SK-N-SH treated with all-trans-retinoic acid at 6 μM for 48 hours (cell line): ENCODE data around the gene TMC3.

Source experiments
- ATAC-seq: fragments of 200-7000 bp; cut with Tn5 transposase; 3 replicates; pipeline ENCODE4 v1.9.1; 2020; ENCODE audit warnings: mild to moderate bottlenecking, moderate library complexity
- ARNTL ChIP-seq: fragments of 450-650 bp; formaldehyde crosslinking; IDR thresholded peaks from 2 replicates; pipeline ENCODE4 v1.5.0; 2020; ENCODE audit warnings: low read depth, mild to moderate bottlenecking, moderate library complexity, borderline replicate concordance
- BACH2 ChIP-seq: fragments of 250-450 bp; sonication (Bioruptor Pico); IDR thresholded peaks from 2 replicates; pipeline ENCODE4 v1.9.0; 2021; ENCODE audit warnings: mild to moderate bottlenecking, borderline replicate concordance
- CSDC2 ChIP-seq: fragments of 250-450 bp; sonication (Bioruptor Pico); IDR thresholded peaks from 2 replicates; pipeline ENCODE4 v1.5.0; 2020; ENCODE audit warnings: mild to moderate bottlenecking, moderate library complexity
- CSRNP3 ChIP-seq: fragments of 250-450 bp; sonication (Bioruptor Pico); IDR thresholded peaks from 2 replicates; pipeline ENCODE4 v1.5.1; 2021; ENCODE audit warnings: mild to moderate bottlenecking, moderate library complexity
- ESRRG ChIP-seq: fragments of 250-450 bp; sonication (Bioruptor Pico); IDR thresholded peaks from 2 replicates; pipeline ENCODE4 v1.6.1; 2021; ENCODE audit warnings: mild to moderate bottlenecking
- GLIS3 ChIP-seq: fragments of 250-450 bp; sonication (Bioruptor Pico); IDR thresholded peaks from 2 replicates; pipeline ENCODE4 v1.5.0; 2020; ENCODE audit warnings: mild to moderate bottlenecking, moderate library complexity
- ISL1 ChIP-seq: fragments of 250-450 bp; sonication (Bioruptor Pico); IDR thresholded peaks from 2 replicates; pipeline ENCODE4 v2.1.2; 2022; ENCODE audit warnings: mild to moderate bottlenecking, moderate library complexity
- PATZ1 ChIP-seq: fragments of 250-450 bp; sonication (Bioruptor Pico); IDR thresholded peaks from 2 replicates; pipeline ENCODE4 v1.8.0; 2020; ENCODE audit warnings: mild to moderate bottlenecking, moderate library complexity, borderline replicate concordance
- PPARA ChIP-seq: fragments of 250-450 bp; sonication (Bioruptor Pico); IDR thresholded peaks from 2 replicates; pipeline ENCODE4 v1.5.0; 2020; ENCODE audit warnings: mild to moderate bottlenecking, borderline replicate concordance
- RARB ChIP-seq: fragments of 250-450 bp; sonication (Bioruptor Pico); IDR thresholded peaks from 2 replicates; pipeline ENCODE4 v1.8.0; 2021; ENCODE audit warnings: mild to moderate bottlenecking, moderate library complexity
- TCF4 ChIP-seq: fragments of 250-450 bp; sonication (Bioruptor Pico); IDR thresholded peaks from 2 replicates; pipeline ENCODE4 v1.8.0; 2021; ENCODE audit warnings: mild to moderate bottlenecking, moderate library complexity, borderline replicate concordance
- TOX ChIP-seq: fragments of 250-450 bp; sonication (Bioruptor Pico); IDR thresholded peaks from 2 replicates; pipeline ENCODE4 v1.8.0; 2021; ENCODE audit warnings: mild to moderate bottlenecking, moderate library complexity, borderline replicate concordance
- ZC3H10 ChIP-seq: fragments of 250-450 bp; sonication (Bioruptor Pico); IDR thresholded peaks from 2 replicates; pipeline ENCODE4 v1.5.1; 2021; ENCODE audit warnings: mild to moderate bottlenecking, moderate library complexity
- ZFP3 ChIP-seq: fragments of 250-450 bp; sonication (Bioruptor Pico); IDR thresholded peaks from 2 replicates; pipeline ENCODE4 v1.5.0; 2020; ENCODE audit warnings: mild to moderate bottlenecking, moderate library complexity
- ZFP30 ChIP-seq: fragments of 450-650 bp; formaldehyde crosslinking; IDR thresholded peaks from 2 replicates; pipeline ENCODE4 v1.5.0; 2022; ENCODE audit warnings: mild to moderate bottlenecking, moderate library complexity
- ZNF565 ChIP-seq: fragments of 450-650 bp; formaldehyde crosslinking; conservative IDR thresholded peaks from 2 replicates; pipeline ENCODE4 v1.5.0; 2020; ENCODE audit warnings: low read depth, mild to moderate bottlenecking, moderate library complexity
- ZNF70 ChIP-seq: fragments of 450-650 bp; formaldehyde crosslinking; IDR thresholded peaks from 2 replicates; pipeline ENCODE4 v1.5.0; 2020; ENCODE audit warnings: mild to moderate bottlenecking, moderate library complexity
- ZNF8 ChIP-seq: fragments of 450-650 bp; formaldehyde crosslinking; IDR thresholded peaks from 2 replicates; pipeline ENCODE4 v1.5.0; 2020; ENCODE audit warnings: mild to moderate bottlenecking, moderate library complexity
- TF ChIP-seq, protein P1 (sequence below): fragments of 250-450 bp; sonication (Bioruptor Pico); IDR thresholded peaks from 2 replicates; pipeline ENCODE4 v1.5.0; 2020; ENCODE audit warnings: mild to moderate bottlenecking, moderate library complexity
- TF ChIP-seq, protein P2 (sequence below): fragments of 250-450 bp; sonication (Bioruptor Pico); IDR thresholded peaks from 2 replicates; pipeline ENCODE4 v1.5.1; 2020; ENCODE audit warnings: low read depth, mild to moderate bottlenecking, moderate library complexity
- TF ChIP-seq, protein P3 (sequence below): fragments of 250-450 bp; sonication (Bioruptor Pico); IDR thresholded peaks from 2 replicates; pipeline ENCODE4 v1.8.0; 2021; ENCODE audit warnings: low read depth, mild to moderate bottlenecking, moderate library complexity, borderline replicate concordance

Gene TMC3

GRCh38 chr15:81391657-81392056 is 17.6 kb upstream of the TMC3 start:
- no peak for ATAC-seq
- no peak for TF ChIP-seq TOX (CRISPR knock-in tag)
- no peak for TF ChIP-seq ESRRG (CRISPR knock-in tag)
- TF ChIP-seq TCF4: no peak
- TF ChIP-seq CSDC2 (CRISPR knock-in tag): no peak
- no peak for TF ChIP-seq PPARA
- TF ChIP-seq ZFP30 (CRISPR knock-in tag): no peak
- TF ChIP-seq PATZ1 (CRISPR knock-in tag): no peak
- TF ChIP-seq ARNTL: no peak
- TF ChIP-seq ZNF70 (CRISPR knock-in tag): no peak
- no peak for TF ChIP-seq RARB (CRISPR knock-in tag)
- no peak for TF ChIP-seq ISL1 (CRISPR knock-in tag)
- TF ChIP-seq GLIS3 (CRISPR knock-in tag): no peak
- TF ChIP-seq, protein P1, sequence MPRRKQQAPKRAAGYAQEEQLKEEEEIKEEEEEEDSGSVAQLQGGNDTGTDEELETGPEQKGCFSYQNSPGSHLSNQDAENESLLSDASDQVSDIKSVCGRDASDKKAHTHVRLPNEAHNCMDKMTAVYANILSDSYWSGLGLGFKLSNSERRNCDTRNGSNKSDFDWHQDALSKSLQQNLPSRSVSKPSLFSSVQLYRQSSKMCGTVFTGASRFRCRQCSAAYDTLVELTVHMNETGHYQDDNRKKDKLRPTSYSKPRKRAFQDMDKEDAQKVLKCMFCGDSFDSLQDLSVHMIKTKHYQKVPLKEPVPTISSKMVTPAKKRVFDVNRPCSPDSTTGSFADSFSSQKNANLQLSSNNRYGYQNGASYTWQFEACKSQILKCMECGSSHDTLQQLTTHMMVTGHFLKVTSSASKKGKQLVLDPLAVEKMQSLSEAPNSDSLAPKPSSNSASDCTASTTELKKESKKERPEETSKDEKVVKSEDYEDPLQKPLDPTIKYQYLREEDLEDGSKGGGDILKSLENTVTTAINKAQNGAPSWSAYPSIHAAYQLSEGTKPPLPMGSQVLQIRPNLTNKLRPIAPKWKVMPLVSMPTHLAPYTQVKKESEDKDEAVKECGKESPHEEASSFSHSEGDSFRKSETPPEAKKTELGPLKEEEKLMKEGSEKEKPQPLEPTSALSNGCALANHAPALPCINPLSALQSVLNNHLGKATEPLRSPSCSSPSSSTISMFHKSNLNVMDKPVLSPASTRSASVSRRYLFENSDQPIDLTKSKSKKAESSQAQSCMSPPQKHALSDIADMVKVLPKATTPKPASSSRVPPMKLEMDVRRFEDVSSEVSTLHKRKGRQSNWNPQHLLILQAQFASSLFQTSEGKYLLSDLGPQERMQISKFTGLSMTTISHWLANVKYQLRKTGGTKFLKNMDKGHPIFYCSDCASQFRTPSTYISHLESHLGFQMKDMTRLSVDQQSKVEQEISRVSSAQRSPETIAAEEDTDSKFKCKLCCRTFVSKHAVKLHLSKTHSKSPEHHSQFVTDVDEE: no peak
- TF ChIP-seq, protein P2, sequence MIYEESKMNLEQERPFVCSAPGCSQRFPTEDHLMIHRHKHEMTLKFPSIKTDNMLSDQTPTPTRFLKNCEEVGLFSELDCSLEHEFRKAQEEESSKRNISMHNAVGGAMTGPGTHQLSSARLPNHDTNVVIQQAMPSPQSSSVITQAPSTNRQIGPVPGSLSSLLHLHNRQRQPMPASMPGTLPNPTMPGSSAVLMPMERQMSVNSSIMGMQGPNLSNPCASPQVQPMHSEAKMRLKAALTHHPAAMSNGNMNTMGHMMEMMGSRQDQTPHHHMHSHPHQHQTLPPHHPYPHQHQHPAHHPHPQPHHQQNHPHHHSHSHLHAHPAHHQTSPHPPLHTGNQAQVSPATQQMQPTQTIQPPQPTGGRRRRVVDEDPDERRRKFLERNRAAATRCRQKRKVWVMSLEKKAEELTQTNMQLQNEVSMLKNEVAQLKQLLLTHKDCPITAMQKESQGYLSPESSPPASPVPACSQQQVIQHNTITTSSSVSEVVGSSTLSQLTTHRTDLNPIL (CRISPR knock-in tag): no peak
- TF ChIP-seq ZNF565: no peak
- no peak for TF ChIP-seq ZC3H10 (CRISPR knock-in tag)
- TF ChIP-seq BACH2 (CRISPR knock-in tag): no peak
- no peak for TF ChIP-seq ZFP3 (CRISPR knock-in tag)
- no peak for TF ChIP-seq CSRNP3

DNA sequence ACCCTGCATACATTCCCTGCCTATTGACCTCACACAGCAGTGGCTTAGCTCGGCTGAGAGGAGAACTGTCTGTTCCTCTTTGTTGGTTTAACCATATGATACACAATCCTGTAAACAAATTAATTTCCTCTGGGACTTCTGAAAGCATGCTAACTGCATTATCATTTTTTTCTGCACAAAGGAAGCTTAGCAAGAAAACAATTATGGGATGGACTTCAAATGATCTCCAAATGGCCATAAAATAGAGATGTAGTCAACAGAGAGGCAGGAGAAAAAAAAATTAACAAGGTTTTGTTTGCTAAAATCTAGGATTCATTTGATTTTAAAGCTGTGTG is 14.4 kb upstream of the TMC3 start:
- TF ChIP-seq CSDC2 (CRISPR knock-in tag): no peak
- TF ChIP-seq TOX (CRISPR knock-in tag): no peak
- TF ChIP-seq PATZ1 (CRISPR knock-in tag): no peak
- TF ChIP-seq, protein P3, sequence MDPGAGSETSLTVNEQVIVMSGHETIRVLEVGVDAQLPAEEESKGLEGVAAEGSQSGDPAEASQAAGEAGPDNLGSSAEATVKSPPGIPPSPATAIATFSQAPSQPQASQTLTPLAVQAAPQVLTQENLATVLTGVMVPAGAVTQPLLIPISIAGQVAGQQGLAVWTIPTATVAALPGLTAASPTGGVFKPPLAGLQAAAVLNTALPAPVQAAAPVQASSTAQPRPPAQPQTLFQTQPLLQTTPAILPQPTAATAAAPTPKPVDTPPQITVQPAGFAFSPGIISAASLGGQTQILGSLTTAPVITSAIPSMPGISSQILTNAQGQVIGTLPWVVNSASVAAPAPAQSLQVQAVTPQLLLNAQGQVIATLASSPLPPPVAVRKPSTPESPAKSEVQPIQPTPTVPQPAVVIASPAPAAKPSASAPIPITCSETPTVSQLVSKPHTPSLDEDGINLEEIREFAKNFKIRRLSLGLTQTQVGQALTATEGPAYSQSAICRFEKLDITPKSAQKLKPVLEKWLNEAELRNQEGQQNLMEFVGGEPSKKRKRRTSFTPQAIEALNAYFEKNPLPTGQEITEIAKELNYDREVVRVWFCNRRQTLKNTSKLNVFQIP (CRISPR knock-in tag): no peak
- no peak for TF ChIP-seq PPARA
- no peak for TF ChIP-seq ZNF8 (CRISPR knock-in tag)
- no peak for TF ChIP-seq ZNF565
- ATAC-seq: no peak
